Measurements from ENCODE around the gene UBE2R2. TPM values are rescaled to one million over a fixed set of nuclear protein-coding genes. Genes with fewer than 3 reads are reported as not detected.
A peak's percentile ranks its signal among the peaks of the same experiment; 100 is the strongest.

UBE2R2 gene
- total RNA-seq, 4 donors from 2014 or later, result 32.5 to 47.3 (median 41.9) TPM

- H3K27me3 ChIP-seq, result no peaks in the 10 kb centered on the region
- peaks cover 7 to 19% of the 10 kb centered on the region in 2 donors for H3K4me1 ChIP-seq
- no peak overlapping the region for H3K27ac ChIP-seq
- H3K9me3 ChIP-seq, result no peaks in the 10 kb centered on the region
- peaks cover 0 to 65% of the 10 kb centered on the region in 2 donors for H3K36me3 ChIP-seq
- intact Hi-C loops (cut with DNase I; ENCODE audit: low total_unique reads), result no loop called here
- no peak for DNase-seq
- H3K4me3 ChIP-seq, result no peak overlapping the region
- no peak for ATAC-seq
- TF ChIP-seq POLR2A (IDR thresholded peaks at IDR 0.05), result no peak
- no peak for TF ChIP-seq CTCF (IDR thresholded peaks at IDR 0.05 in 4 of 5, conservative IDR thresholded peaks at IDR 0.05 in 1 of 5)
- in situ Hi-C loops (cut with MboI; ENCODE audit: low sequenced_read_pairs in 4 of 4), result loop anchor here in 1 of 4 donors (25.0 kb wide), 1 partner anchor 135 kb away; no protein-coding TSS in a partner anchor
Observed at GRCh38 chr9:33926746-33927485, 110.0 kb downstream of the UBE2R2 start.

- no peak for ATAC-seq
- no peak overlapping the region for H3K27ac ChIP-seq
- H3K4me3 ChIP-seq, result no peak overlapping the region
- peaks cover 0 to 65% of the 10 kb centered on the region in 2 donors for H3K36me3 ChIP-seq
- DNase-seq, result no peak
- H3K4me1 ChIP-seq, result peaks cover 7 to 19% of the 10 kb centered on the region in 2 donors
- TF ChIP-seq POLR2A (IDR thresholded peaks at IDR 0.05) (no peak), CTCF (IDR thresholded peaks at IDR 0.05 in 4 of 5, conservative IDR thresholded peaks at IDR 0.05 in 1 of 5) (no peak)
- no peaks in the 10 kb centered on the region for H3K27me3 ChIP-seq
- in situ Hi-C loops (cut with MboI; ENCODE audit: low sequenced_read_pairs in 4 of 4), result loop anchor here in 1 of 4 donors (25.0 kb wide), 1 partner anchor 135 kb away; no protein-coding TSS in a partner anchor
- H3K9me3 ChIP-seq, result no peaks in the 10 kb centered on the region
- intact Hi-C loops (cut with DNase I; ENCODE audit: low total_unique reads), result no loop called here
Observed at GRCh38 chr9:33927694-33928093, 110.7 kb downstream of the UBE2R2 start.

GRCh38 chr9:33931326-33931725 lies 114.4 kb downstream of the UBE2R2 start:
- Histone ChIP-seq H3K9me3 (no peaks in the 10 kb centered on the region), H3K27me3 (no peaks in the 10 kb centered on the region), H3K4me1 (no peaks in the 10 kb centered on the region), H3K27ac (no peak overlapping the region), H3K4me3 (no peak overlapping the region), H3K36me3 (peaks cover 0 to 84% of the 10 kb centered on the region in 2 donors)
- DNase-seq, result no peak
- intact Hi-C loops (cut with DNase I; ENCODE audit: low total_unique reads), result no loop called here
- no peak for ATAC-seq
- in situ Hi-C loops (cut with MboI; ENCODE audit: low sequenced_read_pairs in 4 of 4), result loop anchor here in 1 of 4 donors (25.0 kb wide), 1 partner anchor 131 kb away; no protein-coding TSS in a partner anchor
- TF ChIP-seq POLR2A (IDR thresholded peaks at IDR 0.05), result no peak
- no peak for TF ChIP-seq CTCF (IDR thresholded peaks at IDR 0.05 in 4 of 5, conservative IDR thresholded peaks at IDR 0.05 in 1 of 5)

- in situ Hi-C loops (cut with MboI; ENCODE audit: low sequenced_read_pairs in 4 of 4), result loop anchor here in 1 of 4 donors (25.0 kb wide), 1 partner anchor 130 kb away; no protein-coding TSS in a partner anchor
- no peak for DNase-seq
- Histone ChIP-seq H3K27ac (no peak overlapping the region), H3K9me3 (no peaks in the 10 kb centered on the region), H3K36me3 (peaks cover 0 to 75% of the 10 kb centered on the region in 2 donors), H3K27me3 (no peaks in the 10 kb centered on the region), H3K4me1 (no peaks in the 10 kb centered on the region), H3K4me3 (no peak overlapping the region)
- intact Hi-C loops (cut with DNase I; ENCODE audit: low total_unique reads), result no loop called here
- TF ChIP-seq CTCF (IDR thresholded peaks at IDR 0.05 in 4 of 5, conservative IDR thresholded peaks at IDR 0.05 in 1 of 5) (no peak), POLR2A (IDR thresholded peaks at IDR 0.05) (no peak)
- peak; percentile 21 to 25 for ATAC-seq
Observed at GRCh38 chr9:33932078-33932807, 115.3 kb downstream of the UBE2R2 start.
